ENCODE results near the gene WBP11. TPM values are rescaled to one million over a fixed set of nuclear protein-coding genes. Genes with fewer than 3 reads are reported as not detected.
A peak's percentile ranks its signal among the peaks of the same experiment; 100 is the strongest.

Gene WBP11
- total RNA-seq, 1 experiment from 2014 or later: 21.4 TPM

DNA sequence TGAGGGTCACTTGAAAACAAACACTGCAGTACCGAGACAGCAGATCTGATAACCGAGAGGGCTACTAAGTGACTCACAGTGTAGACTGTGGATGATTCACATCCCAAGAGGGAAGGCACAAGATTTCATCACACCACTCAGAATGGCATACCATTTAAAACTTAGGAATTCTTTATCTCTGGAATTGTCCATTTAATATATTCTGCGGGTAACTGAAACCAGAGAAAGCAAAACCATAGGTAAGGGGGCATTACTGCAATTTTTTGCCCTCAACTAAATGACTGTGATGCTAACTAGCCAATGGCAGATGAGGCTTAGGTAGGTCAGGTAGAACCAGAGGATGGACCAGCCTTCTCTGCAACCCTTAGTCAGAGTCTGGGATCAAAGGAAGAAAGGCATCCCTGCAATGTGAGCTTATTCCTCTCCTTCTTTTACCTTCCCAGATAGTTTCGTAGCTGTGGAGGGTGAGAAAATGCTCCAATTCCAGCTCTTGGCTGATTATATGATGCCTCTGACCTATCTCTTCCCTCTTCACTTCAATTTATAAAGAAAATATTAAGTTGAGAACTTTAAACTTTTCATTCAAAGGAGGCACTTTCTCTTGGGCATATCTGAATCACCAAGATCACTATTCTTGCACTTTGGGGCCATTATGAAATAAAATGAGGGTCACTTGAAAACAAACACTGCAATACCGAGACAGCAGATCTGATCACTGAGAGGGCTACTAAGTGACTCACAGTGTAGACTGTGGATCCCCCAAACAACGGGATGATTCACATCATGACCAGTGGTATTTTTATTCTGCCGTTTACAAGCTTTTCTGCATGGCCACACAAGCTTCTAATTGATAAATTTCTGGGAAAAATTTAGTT, 33.3 kb upstream of the WBP11 start:
- peaks cover 28% of the 10 kb centered on the region for H3K4me1 ChIP-seq (ENCODE audit: insufficient read depth, low read length)
- H3K79me2 ChIP-seq (ENCODE audit: low read length): no peaks in the 10 kb centered on the region
- H3K36me3 ChIP-seq (ENCODE audit: low read depth, low read length): no peaks in the 10 kb centered on the region
- DNase-seq (peak; percentile 79), ATAC-seq (peak; percentile 97)
- no peaks in the 10 kb centered on the region for H3K9me2 ChIP-seq (replicated peaks; ENCODE audit: low read length)
- no peaks in the 10 kb centered on the region for H4K20me1 ChIP-seq (ENCODE audit: low read length)
- peak overlapping the region; percentile 71 for H3K4me2 ChIP-seq (ENCODE audit: low read length)
- no peaks in the 10 kb centered on the region for H3K27me3 ChIP-seq (ENCODE audit: low read length)
- H3K27ac ChIP-seq (ENCODE audit: low read length): peak overlapping the region; percentile 84
- CTCF ChIA-PET: no interaction called here
- no TSS peak for BruUV-seq (replicated peaks)
- POLR2A ChIA-PET (ENCODE audit: unreplicated experiment): no interaction called here
- peak overlapping the region; percentile 39; the same call in 1 of the 2 replicates for H3K4me3 ChIP-seq (ENCODE audit: low read length)
- intact Hi-C loops (cut with micrococcal nuclease): no loop called here
- H3F3A ChIP-seq (ENCODE audit: low read length, unreplicated experiment): peaks cover 5% of the 10 kb centered on the region
- H3K9ac ChIP-seq (ENCODE audit: low read length): 0 out of 2 replicates have a peak overlapping the region, but pooled peaks have one; percentile 9
- H3K9me3 ChIP-seq (ENCODE audit: low read length): no peaks in the 10 kb centered on the region
- H2AFZ ChIP-seq (ENCODE audit: low read length): no peak overlapping the region; the same call in 1 of the 2 replicates
- TF ChIP-seq, protein P1, sequence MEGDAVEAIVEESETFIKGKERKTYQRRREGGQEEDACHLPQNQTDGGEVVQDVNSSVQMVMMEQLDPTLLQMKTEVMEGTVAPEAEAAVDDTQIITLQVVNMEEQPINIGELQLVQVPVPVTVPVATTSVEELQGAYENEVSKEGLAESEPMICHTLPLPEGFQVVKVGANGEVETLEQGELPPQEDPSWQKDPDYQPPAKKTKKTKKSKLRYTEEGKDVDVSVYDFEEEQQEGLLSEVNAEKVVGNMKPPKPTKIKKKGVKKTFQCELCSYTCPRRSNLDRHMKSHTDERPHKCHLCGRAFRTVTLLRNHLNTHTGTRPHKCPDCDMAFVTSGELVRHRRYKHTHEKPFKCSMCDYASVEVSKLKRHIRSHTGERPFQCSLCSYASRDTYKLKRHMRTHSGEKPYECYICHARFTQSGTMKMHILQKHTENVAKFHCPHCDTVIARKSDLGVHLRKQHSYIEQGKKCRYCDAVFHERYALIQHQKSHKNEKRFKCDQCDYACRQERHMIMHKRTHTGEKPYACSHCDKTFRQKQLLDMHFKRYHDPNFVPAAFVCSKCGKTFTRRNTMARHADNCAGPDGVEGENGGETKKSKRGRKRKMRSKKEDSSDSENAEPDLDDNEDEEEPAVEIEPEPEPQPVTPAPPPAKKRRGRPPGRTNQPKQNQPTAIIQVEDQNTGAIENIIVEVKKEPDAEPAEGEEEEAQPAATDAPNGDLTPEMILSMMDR (conservative IDR thresholded peaks at IDR 0.05; ENCODE audit: low read depth, low read length): no peak
- TF ChIP-seq EZH2 (IDR thresholded peaks at IDR 0.05; ENCODE audit: low read length, unreplicated experiment): no peak
- no peak for TF ChIP-seq EZH2phosphoT487 (IDR thresholded peaks at IDR 0.05; ENCODE audit: borderline replicate concordance, low read length)

DNA sequence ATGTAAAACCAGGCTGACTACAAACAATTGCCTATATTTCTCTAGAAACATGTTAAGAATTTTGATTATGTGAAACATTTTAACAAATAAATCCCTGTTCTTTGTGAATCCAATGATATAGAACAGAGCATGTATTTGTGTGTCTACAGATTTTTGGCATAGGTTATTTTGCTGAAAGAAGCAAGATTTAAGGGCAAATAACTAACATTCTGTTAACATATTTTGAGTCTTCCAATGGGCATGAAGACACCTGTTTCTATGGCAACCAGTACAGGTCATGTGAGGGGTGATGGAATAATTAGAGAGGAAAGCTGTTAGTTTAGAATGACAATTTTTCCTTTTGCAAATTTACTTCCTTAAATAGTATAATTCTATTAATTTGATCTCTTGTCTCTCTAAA, 31.2 kb upstream of the WBP11 start:
- H3K4me2 ChIP-seq (ENCODE audit: low read length): no peak overlapping the region
- ChIA-PET POLR2A (ENCODE audit: unreplicated experiment) (no interaction called here), CTCF (no interaction called here)
- intact Hi-C loops (cut with micrococcal nuclease): no loop called here
- BruUV-seq (replicated peaks): no TSS peak
- ATAC-seq (no peak), DNase-seq (no peak)
- no peaks in the 10 kb centered on the region for H3K9me2 ChIP-seq (replicated peaks; ENCODE audit: low read length)
- no peak for TF ChIP-seq EZH2phosphoT487 (IDR thresholded peaks at IDR 0.05; ENCODE audit: borderline replicate concordance, low read length)
- TF ChIP-seq, protein P1 (conservative IDR thresholded peaks at IDR 0.05; ENCODE audit: low read depth, low read length): no peak
- no peak for TF ChIP-seq EZH2 (IDR thresholded peaks at IDR 0.05; ENCODE audit: low read length, unreplicated experiment)
- H4K20me1 ChIP-seq (ENCODE audit: low read length): no peaks in the 10 kb centered on the region
- H3K4me1 ChIP-seq (ENCODE audit: insufficient read depth, low read length): peaks cover 24% of the 10 kb centered on the region
- no peak overlapping the region for H2AFZ ChIP-seq (ENCODE audit: low read length)
- H3F3A ChIP-seq (ENCODE audit: low read length, unreplicated experiment): peaks cover 5% of the 10 kb centered on the region
- H3K79me2 ChIP-seq (ENCODE audit: low read length): no peaks in the 10 kb centered on the region
- no peak overlapping the region for H3K9ac ChIP-seq (ENCODE audit: low read length)
- H3K27ac ChIP-seq (ENCODE audit: low read length): no peak overlapping the region
- no peak overlapping the region for H3K4me3 ChIP-seq (ENCODE audit: low read length)
- H3K27me3 ChIP-seq (ENCODE audit: low read length): no peaks in the 10 kb centered on the region
- no peaks in the 10 kb centered on the region for H3K9me3 ChIP-seq (ENCODE audit: low read length)
- no peaks in the 10 kb centered on the region for H3K36me3 ChIP-seq (ENCODE audit: low read depth, low read length)

DNA sequence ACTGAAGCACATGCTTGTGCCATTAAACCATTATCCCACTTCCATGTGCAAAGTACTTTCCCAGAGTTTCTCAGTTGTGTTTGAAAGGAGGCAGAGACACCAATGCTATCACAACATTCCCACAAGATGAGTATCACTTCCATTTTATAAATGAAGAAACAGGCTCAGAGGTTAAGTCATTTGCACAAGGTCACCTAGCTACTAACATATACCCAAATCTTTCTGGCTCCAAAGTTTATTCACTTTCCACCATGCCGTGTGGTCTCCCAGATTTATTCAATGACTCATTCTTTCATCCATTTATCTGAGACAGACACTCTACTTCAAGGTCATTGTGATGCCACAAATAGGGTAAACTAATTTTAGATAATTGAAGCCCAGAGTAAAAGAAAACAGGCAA, 30.7 kb upstream of the WBP11 start:
- Histone ChIP-seq H3K27ac (ENCODE audit: low read length) (no peak overlapping the region), H4K20me1 (ENCODE audit: low read length) (no peaks in the 10 kb centered on the region), H3K4me3 (ENCODE audit: low read length) (no peak overlapping the region), H3K9me2 (replicated peaks; ENCODE audit: low read length) (no peaks in the 10 kb centered on the region), H3K79me2 (ENCODE audit: low read length) (no peaks in the 10 kb centered on the region), H3K27me3 (ENCODE audit: low read length) (no peaks in the 10 kb centered on the region), H3K9ac (ENCODE audit: low read length) (no peak overlapping the region), H2AFZ (ENCODE audit: low read length) (no peak overlapping the region), H3F3A (ENCODE audit: low read length, unreplicated experiment) (peaks cover 5% of the 10 kb centered on the region), H3K4me2 (ENCODE audit: low read length) (no peak overlapping the region), H3K4me1 (ENCODE audit: insufficient read depth, low read length) (peaks cover 24% of the 10 kb centered on the region), H3K36me3 (ENCODE audit: low read depth, low read length) (no peaks in the 10 kb centered on the region), H3K9me3 (ENCODE audit: low read length) (no peaks in the 10 kb centered on the region)
- CTCF ChIA-PET: no interaction called here
- TF ChIP-seq, protein P1 (conservative IDR thresholded peaks at IDR 0.05; ENCODE audit: low read depth, low read length): no peak
- TF ChIP-seq EZH2 (IDR thresholded peaks at IDR 0.05; ENCODE audit: low read length, unreplicated experiment): no peak
- TF ChIP-seq EZH2phosphoT487 (IDR thresholded peaks at IDR 0.05; ENCODE audit: borderline replicate concordance, low read length): no peak
- DNase-seq (no peak), ATAC-seq (no peak)
- intact Hi-C loops (cut with micrococcal nuclease): no loop called here
- POLR2A ChIA-PET (ENCODE audit: unreplicated experiment): no interaction called here
- BruUV-seq (replicated peaks): no TSS peak
